GM12878 (cell line): ENCODE data around the gene CRP. TPM values are rescaled to one million over a fixed set of nuclear protein-coding genes. Genes with fewer than 3 reads are reported as not detected.

Experiments used
- ATAC-seq: fragments of 200-7000 bp; cut with Tn5 transposase; 3 replicates; pipeline ENCODE4 v1.9.1; 2020; ENCODE audit warnings: mild to moderate bottlenecking, moderate library complexity
- BruUV-seq: library from RNA; stranded (reverse); fragments of 400-500 nt; replicated peaks from 2 replicates; lab custom pipeline; 2021; lab: Mats Ljungman, UMichigan
- CTCF ChIA-PET: fragments of 300-600 bp; sonication (Branson Sonifier 250); formaldehyde crosslinking; extraction: SDS; loops from one replicate; lab custom pipeline; 2021; ENCODE audit warnings: inconsistent platforms; lab: Yijun Ruan, JAX
- POLR2A ChIA-PET: fragments of 350-600 bp; formaldehyde crosslinking; extraction: SDS; loops from one replicate; lab custom pipeline; 2021; ENCODE audit warnings: inconsistent platforms; lab: Charles Lee
- RAD21 ChIA-PET: fragments of 300-600 bp; sonication (Branson Sonifier 250); formaldehyde crosslinking; loops from one replicate; lab custom pipeline; 2023; ENCODE audit warnings: antibody characterized with exemption; ENCODE audit not compliant: unreplicated experiment; lab: Charles Lee
- SMC1A ChIA-PET: fragments of 300-600 bp; sonication (Branson Sonifier 250); formaldehyde crosslinking; loops from one replicate; lab custom pipeline; 2023; ENCODE audit not compliant: unreplicated experiment, uncharacterized antibody; lab: Charles Lee
- DNase-seq: peaks from one replicate; pipeline ENCODE4 v3.0.0-alpha.2; 2011; ENCODE audit warnings: low read depth, low spot score
- FAIRE-seq: peaks from 3 replicates; lab custom pipeline; 2011; peaks lifted over from hg19 to GRCh38; lab: Jason Lieb, UNC
- H2AFZ ChIP-seq: 2 replicates; pipeline ENCODE4 v1.6.0; 2011; ENCODE audit warnings: low read depth, low read length, control low read depth; ENCODE audit not compliant: control insufficient read depth
- H3K27ac ChIP-seq: 2 replicates; pipeline ENCODE4 v1.5.1; 2011; ENCODE audit warnings: control low read depth; ENCODE audit not compliant: control insufficient read depth, insufficient read depth
- H3K27me3 ChIP-seq, 2 experiments: replicated peaks in 1 of 2; 2 replicates each; pipeline versions ENCODE4 v1.6.0 to v1.6.1; 2011; ENCODE audit warnings: low read length in 1 of 2; ENCODE audit not compliant: control insufficient read depth in 2 of 2, insufficient read depth in 2 of 2
- H3K36me3 ChIP-seq, 2 experiments: 2 replicates each; pipeline ENCODE4 v1.5.1; 2011; ENCODE audit warnings: low read length in 1 of 2; ENCODE audit not compliant: control insufficient read depth in 2 of 2, insufficient read depth in 2 of 2
- H3K4me1 ChIP-seq: 2 replicates; pipeline ENCODE4 v1.6.1; 2011; ENCODE audit warnings: mild to moderate bottlenecking, low read length, moderate library complexity, mixed read lengths; ENCODE audit not compliant: control insufficient read depth, insufficient read depth
- H3K4me2 ChIP-seq: 2 replicates; pipeline ENCODE4 v1.6.0; 2011; ENCODE audit warnings: control low read depth; ENCODE audit not compliant: control insufficient read depth, insufficient read depth
- H3K4me3 ChIP-seq: fragments of 200-600 bp; sonication (generic); 2 replicates; pipeline ENCODE4 v1.5.1; 2016
- H3K79me2 ChIP-seq: 2 replicates; pipeline ENCODE4 v1.6.0; 2011; ENCODE audit warnings: low read length; ENCODE audit not compliant: control insufficient read depth, insufficient read depth
- H3K9ac ChIP-seq: 2 replicates; pipeline ENCODE4 v1.8.0; 2011; ENCODE audit warnings: low read length, control low read depth, mixed read lengths; ENCODE audit not compliant: control insufficient read depth, insufficient read depth
- H3K9me3 ChIP-seq: replicated peaks from 3 replicates; pipeline ENCODE4 v1.5.1; 2011; ENCODE audit warnings: mild to moderate bottlenecking, low read length; ENCODE audit not compliant: control insufficient read depth, insufficient read depth
- H4K20me1 ChIP-seq: 2 replicates; pipeline ENCODE4 v1.6.0; 2011; ENCODE audit not compliant: control insufficient read depth, insufficient read depth
- ATF7 ChIP-seq: fragments of 450-650 bp; IDR thresholded peaks from 2 replicates; pipeline ENCODE4 v1.6.1; 2016; ENCODE audit warnings: low read depth, mild to moderate bottlenecking
- BRCA1 ChIP-seq: IDR thresholded peaks from 2 replicates; pipeline ENCODE4 v1.6.1; 2011; ENCODE audit warnings: low read depth, low read length, improper control_type of control experiment
- CBFB ChIP-seq: IDR thresholded peaks from 2 replicates; pipeline ENCODE4 v1.6.1; 2016; ENCODE audit warnings: antibody characterized with exemption, low read depth
- CEBPB ChIP-seq, 2 experiments: fragments of 150-350 bp in 1 of 2; IDR thresholded peaks; 2 replicates each; pipeline ENCODE4 v1.6.1; 2012 to 2014; ENCODE audit warnings: low read depth in 2 of 2, low read length in 2 of 2, borderline replicate concordance in 1 of 2, inconsistent platforms in 1 of 2
- CHD4 ChIP-seq: fragments of 200-600 bp; sonication (generic); IDR thresholded peaks from 2 replicates; pipeline ENCODE4 v1.6.1; 2016; ENCODE audit warnings: mild to moderate bottlenecking
- DPF2 ChIP-seq: fragments of 450-650 bp; IDR thresholded peaks from 2 replicates; pipeline ENCODE4 v1.6.1; 2017; ENCODE audit warnings: mild to moderate bottlenecking
- FOS ChIP-seq: IDR thresholded peaks from 3 replicates; pipeline ENCODE4 v1.6.1; 2011; ENCODE audit warnings: borderline replicate concordance; ENCODE audit not compliant: insufficient read length; ENCODE audit errors: extremely low read depth
- GATAD2B ChIP-seq: fragments of 450-650 bp; conservative IDR thresholded peaks from 2 replicates; pipeline ENCODE4 v1.6.1; 2017; ENCODE audit warnings: low read depth, mild to moderate bottlenecking, moderate library complexity
- HCFC1 ChIP-seq: fragments of 150-350 bp; IDR thresholded peaks from 2 replicates; pipeline ENCODE4 v1.6.1; 2014; ENCODE audit warnings: low read length
- HDAC6 ChIP-seq: fragments of 200-600 bp; sonication (generic); IDR thresholded peaks from one replicate; pipeline ENCODE4 v1.8.0; 2017; ENCODE audit warnings: antibody characterized with exemption; ENCODE audit not compliant: unreplicated experiment
- KAT2A ChIP-seq: conservative IDR thresholded peaks from 2 replicates; pipeline ENCODE4 v1.6.1; 2011; ENCODE audit warnings: low read depth, low read length; ENCODE audit not compliant: control insufficient read depth
- LARP7 ChIP-seq: fragments of 450-650 bp; IDR thresholded peaks from 2 replicates; pipeline ENCODE4 v1.6.1; 2017; ENCODE audit warnings: mild to moderate bottlenecking
- MTA2 ChIP-seq: fragments of 450-650 bp; IDR thresholded peaks from 2 replicates; pipeline ENCODE4 v1.6.1; 2016; ENCODE audit warnings: low read depth, mild to moderate bottlenecking, moderate library complexity
- MYC ChIP-seq: IDR thresholded peaks from 2 replicates; pipeline ENCODE4 v1.6.1; 2011; ENCODE audit warnings: mild to moderate bottlenecking, low read length, moderate library complexity, inconsistent platforms; ENCODE audit not compliant: insufficient read depth, insufficient replicate concordance, insufficient read length, severe bottlenecking
- NFXL1 ChIP-seq: fragments of 450-650 bp; IDR thresholded peaks from 2 replicates; pipeline ENCODE4 v1.6.1; 2017; ENCODE audit warnings: antibody characterized with exemption, mild to moderate bottlenecking, borderline replicate concordance
- NR2C1 ChIP-seq: fragments of 450-650 bp; IDR thresholded peaks from 2 replicates; pipeline ENCODE4 v1.6.1; 2017; ENCODE audit warnings: antibody characterized with exemption, mild to moderate bottlenecking, moderate library complexity
- PAX5 ChIP-seq: IDR thresholded peaks from 2 replicates; pipeline ENCODE4 v1.6.1; 2011; ENCODE audit warnings: low read depth, low read length, borderline replicate concordance
- POLR2AphosphoS2 ChIP-seq: IDR thresholded peaks from 2 replicates; pipeline ENCODE4 v1.6.1; 2011; ENCODE audit warnings: low read depth, mild to moderate bottlenecking, low read length, improper control_type of control experiment, moderate library complexity
- POU2F2 ChIP-seq: IDR thresholded peaks from 3 replicates; pipeline ENCODE4 v1.6.1; 2011; ENCODE audit warnings: low read depth, mild to moderate bottlenecking, low read length, borderline replicate concordance
- PRDM15 ChIP-seq: fragments of 450-650 bp; formaldehyde crosslinking; IDR thresholded peaks from 2 replicates; pipeline ENCODE4 v1.4.0; 2020; ENCODE audit warnings: mild to moderate bottlenecking, moderate library complexity
- RBBP5 ChIP-seq: fragments of 200-600 bp; sonication (generic); conservative IDR thresholded peaks from 2 replicates; pipeline ENCODE4 v1.6.1; 2016
- SUZ12 ChIP-seq: fragments of 200-600 bp; sonication (generic); IDR thresholded peaks from one replicate; pipeline ENCODE4 v1.6.1; 2018; ENCODE audit warnings: antibody characterized with exemption, mild to moderate bottlenecking; ENCODE audit not compliant: unreplicated experiment
- TCF7 ChIP-seq: IDR thresholded peaks from 2 replicates; pipeline ENCODE4 v1.6.1; 2014; ENCODE audit warnings: antibody characterized with exemption, borderline replicate concordance
- YBX1 ChIP-seq: fragments of 450-650 bp; IDR thresholded peaks from 2 replicates; pipeline ENCODE4 v1.6.1; 2016; ENCODE audit warnings: antibody characterized with exemption
- WGBS: methylation state at CpG from one replicate; pipeline ENCODE4 v1.1.6; 2016; ENCODE audit warnings: low lambda C conversion rate; ENCODE audit not compliant: insufficient replicate concordance, insufficient coverage; ENCODE audit errors: missing lambda C conversion rate; 5-methylcytosine and 5-hydroxymethylcytosine counted together
- in situ Hi-C: fragments of 300-500 bp; cut with MboI; formaldehyde crosslinking; loops from 9 replicates; pipeline ENCODE4 v1.14.3; 2018; ENCODE audit warnings: mixed read lengths
- intact Hi-C: fragments of 100-400 bp; cut with micrococcal nuclease; formaldehyde crosslinking; loops from one replicate; pipeline ENCODE4 v1.14.2; 2022; ENCODE audit not compliant: unreplicated experiment
- polyA plus RNA-seq, 11 experiments: library from polyadenylated mRNA; depleted of rRNA in 4 of 11; unstranded in 6 of 11; stranded (reverse) in 5 of 11; fragments of >200 nt; fragmentation: Nextera tagmentation in 4 of 11; fragmentation: Illumina TruSeq in 1 of 11; extraction: Ambion mirVana in 4 of 11; extraction: Trizol in 1 of 11; gene quantifications; 1 replicate in 1 of 11; 2 replicates in 10 of 11; pipeline versions ENCODE4 v1.2.1 to v1.2.3, GENCODE V29; 2011 to 2016; ENCODE audit warnings: inconsistent platforms in 2 of 11, missing spikeins in 2 of 11, low read depth in 1 of 11
- total RNA-seq, 4 experiments: library from RNA; depleted of rRNA in 3 of 4; stranded (reverse); fragments of >200 nt in 3 of 4; fragmentation: Illumina TruSeq in 1 of 4; extraction: Trizol in 1 of 4; gene quantifications; 2 replicates each; pipeline versions ENCODE4 v1.2.1 to v1.2.3, GENCODE V29; 2013 to 2021

The CRP gene
- total and polyA plus RNA-seq, 10 of the 15 experiments (the other 5 are each of a cell fraction or from before 2014, with no cell fraction given), result 0.54 TPM; not detected in 9

GRCh38 chr1:159686599-159687299 is 27.6 kb downstream of the CRP start (continued):
- TF ChIP-seq PAX5 (no peak), HCFC1 (no peak), DPF2 (no peak), TCF7 (no peak), HDAC6 (no peak), SUZ12 (no peak), CEBPB (IDR thresholded peaks at IDR 0.05; ENCODE audit: borderline replicate concordance in 1 of 2, low read depth in 2 of 2, low read length in 2 of 2) (no peak), YBX1 (no peak)

GRCh38 chr1:159678939-159679338 is 35.5 kb downstream of the CRP start:
- Histone ChIP-seq H3K79me2 (no peaks in the 10 kb centered on the region), H3K9me3 (no peaks in the 10 kb centered on the region), H3K4me1 (no peaks in the 10 kb centered on the region), H2AFZ (no peak overlapping the region), H3K4me2 (no peak overlapping the region), H4K20me1 (no peaks in the 10 kb centered on the region), H3K4me3 (no peak overlapping the region), H3K36me3 (no peaks in the 10 kb centered on the region), H3K9ac (no peak overlapping the region), H3K27me3 (no peaks in the 10 kb centered on the region; a peak in 2 of 4 replicates), H3K27ac (no peak overlapping the region)
- ATAC-seq (no peak), FAIRE-seq (no peak), DNase-seq (no peak)
- WGBS, result 28% methylated on average over 5 of the region's 5 CpGs
- intact Hi-C loops (no loop called here), in situ Hi-C loops (no loop called here)
- RAD21 ChIA-PET, result no interaction called here
- POLR2A ChIA-PET, result no interaction called here
- no TSS peak for BruUV-seq
- CTCF ChIA-PET, result no interaction called here
- SMC1A ChIA-PET, result no interaction called here
- TF ChIP-seq ATF7 (no peak), NFXL1 (no peak), LARP7 (no peak), GATAD2B (no peak), KAT2A (no peak), RBBP5 (no peak), MYC (no peak), BRCA1 (no peak), MTA2 (no peak), POU2F2 (no peak), FOS (no peak), CBFB (no peak), SUZ12 (no peak), PRDM15 (CRISPR knock-in tag) (no peak), CHD4 (no peak), NR2C1 (no peak), POLR2AphosphoS2 (no peak)
